Keratinocyte (primary cell): ENCODE measurements around the gene EVPLL. TPM values are rescaled to one million over a fixed set of nuclear protein-coding genes. Genes with fewer than 3 reads are reported as not detected.
A peak's percentile ranks its signal among the peaks of the same experiment; 100 is the strongest.
"Not testable (repeated sequence)": the region's sequence is repeated elsewhere in the genome, so short reads cannot be mapped to it uniquely, and the experiment has no call there.

Experiments
- DNase-seq: peaks from one replicate; pipeline ENCODE4 v3.0.0-alpha.2; 2011; ENCODE audit warnings: low read depth, missing footprints, low spot score
- FAIRE-seq: peaks from 2 replicates; lab custom pipeline; 2011; peaks lifted over from hg19 to GRCh38; lab: Jason Lieb, UNC
- H2AFZ ChIP-seq: 2 replicates; pipeline ENCODE4 v1.6.0; 2012; ENCODE audit warnings: low read length, control low read depth, inconsistent platforms; ENCODE audit not compliant: control insufficient read depth
- H3K27ac ChIP-seq: 2 replicates; pipeline ENCODE4 v1.5.1; 2011; ENCODE audit warnings: low read length; ENCODE audit not compliant: control insufficient read depth, insufficient read depth
- H3K27me3 ChIP-seq: 3 replicates; pipeline ENCODE4 v1.6.0; 2011; ENCODE audit warnings: low read length; ENCODE audit not compliant: control insufficient read depth, insufficient read depth; ENCODE audit errors: extremely low read depth
- H3K36me3 ChIP-seq, 2 experiments: 2 replicates in 1 of 2; 3 replicates in 1 of 2; pipeline ENCODE4 v1.5.1; 2011; ENCODE audit warnings: low read length in 2 of 2, mild to moderate bottlenecking in 1 of 2; ENCODE audit not compliant: control insufficient read depth in 2 of 2, insufficient read depth in 2 of 2; ENCODE audit errors: extremely low read depth in 1 of 2
- H3K4me1 ChIP-seq: 3 replicates; pipeline ENCODE4 v1.5.1; 2011; ENCODE audit warnings: low read length; ENCODE audit not compliant: control insufficient read depth, insufficient read depth; ENCODE audit errors: extremely low read depth
- H3K4me2 ChIP-seq: 3 replicates; pipeline ENCODE4 v1.6.0; 2011; ENCODE audit warnings: low read depth, low read length; ENCODE audit not compliant: control insufficient read depth, insufficient read depth; ENCODE audit errors: extremely low read depth
- H3K4me3 ChIP-seq, 3 experiments: fragments of 200-600 bp in 1 of 3; sonication (generic) in 1 of 3; 2 replicates in 2 of 3; 3 replicates in 1 of 3; pipeline ENCODE4 v1.5.1; 2011 to 2016; ENCODE audit warnings: low read length in 3 of 3, mild to moderate bottlenecking in 3 of 3, control low read depth in 2 of 3, inconsistent platforms in 1 of 3, low read depth in 1 of 3, mixed read lengths in 1 of 3, mixed run types in 1 of 3, moderate library complexity in 1 of 3; ENCODE audit not compliant: control insufficient read depth in 2 of 3, insufficient read depth in 2 of 3; ENCODE audit errors: extremely low read depth in 1 of 3
- H3K79me2 ChIP-seq: 2 replicates; pipeline ENCODE4 v1.6.0; 2012; ENCODE audit warnings: low read length; ENCODE audit not compliant: control insufficient read depth, insufficient read depth
- H3K9ac ChIP-seq: 3 replicates; pipeline ENCODE4 v1.6.0; 2011; ENCODE audit warnings: low read length; ENCODE audit not compliant: control insufficient read depth, insufficient read depth; ENCODE audit errors: extremely low read depth
- H3K9me1 ChIP-seq: 3 replicates; pipeline ENCODE4 v1.6.0; 2011; ENCODE audit warnings: low read length; ENCODE audit not compliant: control insufficient read depth, insufficient read depth; ENCODE audit errors: extremely low read depth
- H3K9me3 ChIP-seq: 2 replicates; pipeline ENCODE4 v1.5.1; 2012; ENCODE audit warnings: low read depth, low read length; ENCODE audit not compliant: control insufficient read depth
- H4K20me1 ChIP-seq: 3 replicates; pipeline ENCODE4 v1.6.0; 2011; ENCODE audit warnings: low read length; ENCODE audit not compliant: control insufficient read depth, insufficient read depth; ENCODE audit errors: extremely low read depth
- dilution Hi-C: fragments of 300-500 bp; cut with MboI; formaldehyde crosslinking; loops from one replicate; pipeline ENCODE4 v1.7.0; 2020; ENCODE audit warnings: low sequenced_read_pairs; ENCODE audit not compliant: extremely low pct_ligation_motif_present
- polyA plus RNA-seq, 5 experiments: library from polyadenylated mRNA; depleted of rRNA in 3 of 5; stranded (reverse) in 3 of 5; stranded (forward) in 1 of 5; unstranded in 1 of 5; fragments of >200 nt; gene quantifications; 1 replicate in 1 of 5; 2 replicates in 3 of 5; 3 replicates in 1 of 5; pipeline versions ENCODE4 v1.2.1 to v1.2.3, GENCODE V29; 2011 to 2012; ENCODE audit warnings: missing spikeins in 2 of 5, low read depth in 1 of 5, low replicate concordance in 1 of 5

EVPLL gene
- polyA plus RNA-seq, 1 donor (not counting 4 experiments of a cell fraction or from before 2014, with no cell fraction given) = 0.31 TPM

GRCh38 chr17:18408906-18409305, 31.3 kb downstream of the EVPLL start:
- H3K79me2 ChIP-seq, H3K9ac ChIP-seq, H4K20me1 ChIP-seq, DNase-seq, H2AFZ ChIP-seq, H3K4me2 ChIP-seq, H3K36me3 ChIP-seq, H3K4me1 ChIP-seq, dilution Hi-C loops, H3K27ac ChIP-seq, H3K27me3 ChIP-seq, H3K9me3 ChIP-seq, H3K9me1 ChIP-seq, H3K4me3 ChIP-seq: not testable (repeated sequence)
- FAIRE-seq = peak; percentile 29

GRCh38 chr17:18409321-18409720, 31.7 kb downstream of the EVPLL start:
- DNase-seq, H3K4me3 ChIP-seq, H3K79me2 ChIP-seq, H4K20me1 ChIP-seq, dilution Hi-C loops, H3K36me3 ChIP-seq, H2AFZ ChIP-seq, H3K4me2 ChIP-seq, H3K4me1 ChIP-seq, H3K27me3 ChIP-seq, H3K9ac ChIP-seq, H3K27ac ChIP-seq, H3K9me1 ChIP-seq, H3K9me3 ChIP-seq: not testable (repeated sequence)
- FAIRE-seq = peak; percentile 13

- peak; percentile 84 for FAIRE-seq
- H3K27me3 ChIP-seq, H4K20me1 ChIP-seq, H3K9me3 ChIP-seq, H3K9me1 ChIP-seq, H3K79me2 ChIP-seq, dilution Hi-C loops, H3K36me3 ChIP-seq, H3K4me1 ChIP-seq, H2AFZ ChIP-seq, H3K27ac ChIP-seq, DNase-seq, H3K9ac ChIP-seq: not testable (repeated sequence)
- H3K4me3 ChIP-seq = peak overlapping the region; percentile 18 to 61 (median 42)
- H3K4me2 ChIP-seq = peak overlapping the region; percentile 64
Measured at GRCh38 chr17:18410736-18411135, 33.2 kb downstream of the EVPLL start.

GRCh38 chr17:18411377-18411864, 33.8 kb downstream of the EVPLL start:
- peak overlapping the region; percentile 44 to 67 (median 61) for H3K4me3 ChIP-seq
- H3K9me1 ChIP-seq, H3K9me3 ChIP-seq, H3K27me3 ChIP-seq, H4K20me1 ChIP-seq, dilution Hi-C loops, H3K79me2 ChIP-seq, H3K36me3 ChIP-seq, H3K4me1 ChIP-seq, DNase-seq: not testable (repeated sequence)
- peak overlapping the region; percentile 70 for H3K9ac ChIP-seq
- peak overlapping the region; percentile 36 for H3K27ac ChIP-seq
- peak; percentile 49 for FAIRE-seq
- peak overlapping the region; percentile 56 for H2AFZ ChIP-seq
- peak overlapping the region; percentile 64 for H3K4me2 ChIP-seq

GRCh38 chr17:18412001-18412538, 34.5 kb downstream of the EVPLL start:
- peak overlapping the region; percentile 70 for H3K9ac ChIP-seq
- H3K79me2 ChIP-seq, H3K27me3 ChIP-seq, FAIRE-seq, H3K4me1 ChIP-seq, H2AFZ ChIP-seq, DNase-seq, H3K36me3 ChIP-seq, H3K27ac ChIP-seq, H3K9me1 ChIP-seq, dilution Hi-C loops, H3K9me3 ChIP-seq, H4K20me1 ChIP-seq: not testable (repeated sequence)
- H3K4me3 ChIP-seq = peak overlapping the region in 2 of 3 experiments; percentile 44 to 67
- H3K4me2 ChIP-seq = peak overlapping the region; percentile 64
